ENCODE measurements around the gene DIS3L. TPM values are rescaled to one million over a fixed set of nuclear protein-coding genes. Genes with fewer than 3 reads are reported as not detected.
A peak's percentile ranks its signal among the peaks of the same experiment; 100 is the strongest.

Gene DIS3L
- total RNA-seq, 1 donor from 2014 or later = 18.6 TPM

DNA sequence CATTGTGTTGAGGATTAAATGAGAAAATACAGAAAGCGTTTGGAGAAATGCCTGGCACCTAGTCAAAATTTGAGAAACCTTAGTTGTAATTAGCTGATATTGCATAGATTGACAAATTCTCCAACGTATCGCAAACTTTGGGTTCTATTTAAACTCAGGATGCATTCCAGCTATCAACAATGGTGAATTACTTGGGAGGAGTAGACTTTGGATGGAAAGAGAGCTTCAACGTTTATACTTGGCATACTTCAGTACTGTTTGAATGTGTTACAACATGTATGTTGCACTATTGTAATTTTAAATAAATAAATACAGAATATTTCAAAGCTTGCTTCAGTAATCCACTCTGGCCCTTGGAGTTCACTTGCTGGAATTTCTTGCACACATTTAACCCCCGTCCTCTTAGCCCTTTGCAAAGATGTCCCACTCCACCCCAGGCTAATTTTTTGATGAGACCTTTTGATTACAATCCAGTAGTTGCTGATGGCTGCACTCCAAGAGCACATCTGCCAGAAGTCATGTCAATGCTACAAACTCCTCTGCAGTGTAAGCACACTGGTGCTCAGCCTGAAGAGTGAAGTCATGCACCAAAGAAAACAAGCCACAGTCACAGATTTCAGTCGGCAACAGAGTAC, 4.7 kb upstream of the DIS3L start:
- H3K9me3 Mint-ChIP-seq (ENCODE audit: low read depth) = no peaks in the 10 kb centered on the region
- H3K36me3 Mint-ChIP-seq (ENCODE audit: low read depth) = no peaks in the 10 kb centered on the region
- no peaks in the 10 kb centered on the region for H3K27me3 Mint-ChIP-seq (ENCODE audit: low read depth)
- H3K4me3 Mint-ChIP-seq (ENCODE audit: unreplicated experiment) = no peak overlapping the region
- H3K4me1 Mint-ChIP-seq (ENCODE audit: low read depth) = peaks cover 6% of the 10 kb centered on the region
- DNase-seq (ENCODE audit: low spot score) = no peak
- H3K27ac Mint-ChIP-seq (ENCODE audit: unreplicated experiment) = no peak overlapping the region
- TF ChIP-seq, protein P1, sequence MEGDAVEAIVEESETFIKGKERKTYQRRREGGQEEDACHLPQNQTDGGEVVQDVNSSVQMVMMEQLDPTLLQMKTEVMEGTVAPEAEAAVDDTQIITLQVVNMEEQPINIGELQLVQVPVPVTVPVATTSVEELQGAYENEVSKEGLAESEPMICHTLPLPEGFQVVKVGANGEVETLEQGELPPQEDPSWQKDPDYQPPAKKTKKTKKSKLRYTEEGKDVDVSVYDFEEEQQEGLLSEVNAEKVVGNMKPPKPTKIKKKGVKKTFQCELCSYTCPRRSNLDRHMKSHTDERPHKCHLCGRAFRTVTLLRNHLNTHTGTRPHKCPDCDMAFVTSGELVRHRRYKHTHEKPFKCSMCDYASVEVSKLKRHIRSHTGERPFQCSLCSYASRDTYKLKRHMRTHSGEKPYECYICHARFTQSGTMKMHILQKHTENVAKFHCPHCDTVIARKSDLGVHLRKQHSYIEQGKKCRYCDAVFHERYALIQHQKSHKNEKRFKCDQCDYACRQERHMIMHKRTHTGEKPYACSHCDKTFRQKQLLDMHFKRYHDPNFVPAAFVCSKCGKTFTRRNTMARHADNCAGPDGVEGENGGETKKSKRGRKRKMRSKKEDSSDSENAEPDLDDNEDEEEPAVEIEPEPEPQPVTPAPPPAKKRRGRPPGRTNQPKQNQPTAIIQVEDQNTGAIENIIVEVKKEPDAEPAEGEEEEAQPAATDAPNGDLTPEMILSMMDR (IDR thresholded peaks at IDR 0.05) = no peak

DNA sequence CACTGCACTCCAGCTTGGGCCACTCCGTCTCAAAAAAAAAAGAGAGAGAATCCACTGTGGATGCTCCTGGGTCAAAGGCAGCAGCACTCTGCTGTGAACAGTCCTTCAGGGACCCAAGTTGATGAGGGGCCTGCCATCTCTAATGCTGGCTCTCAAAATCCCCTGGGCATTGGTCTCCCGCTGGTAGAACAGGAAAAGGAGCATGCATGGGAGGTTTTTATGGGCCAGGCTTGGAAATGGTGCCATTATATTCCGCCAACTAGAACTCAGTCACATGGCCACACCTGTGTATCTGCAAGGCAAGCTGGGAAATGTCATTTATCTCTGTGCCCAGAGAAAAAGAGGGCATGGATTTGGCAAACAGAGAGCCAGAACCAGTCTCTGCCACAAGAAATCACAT, 3.4 kb upstream of the DIS3L start:
- Mint-ChIP-seq H3K4me1 (ENCODE audit: low read depth) (peaks cover 17% of the 10 kb centered on the region), H3K36me3 (ENCODE audit: low read depth) (no peaks in the 10 kb centered on the region), H3K4me3 (ENCODE audit: unreplicated experiment) (no peak overlapping the region), H3K9me3 (ENCODE audit: low read depth) (no peaks in the 10 kb centered on the region), H3K27me3 (ENCODE audit: low read depth) (no peaks in the 10 kb centered on the region), H3K27ac (ENCODE audit: unreplicated experiment) (no peak overlapping the region)
- TF ChIP-seq, protein P1 (IDR thresholded peaks at IDR 0.05) = no peak
- DNase-seq (ENCODE audit: low spot score) = no peak

DNA sequence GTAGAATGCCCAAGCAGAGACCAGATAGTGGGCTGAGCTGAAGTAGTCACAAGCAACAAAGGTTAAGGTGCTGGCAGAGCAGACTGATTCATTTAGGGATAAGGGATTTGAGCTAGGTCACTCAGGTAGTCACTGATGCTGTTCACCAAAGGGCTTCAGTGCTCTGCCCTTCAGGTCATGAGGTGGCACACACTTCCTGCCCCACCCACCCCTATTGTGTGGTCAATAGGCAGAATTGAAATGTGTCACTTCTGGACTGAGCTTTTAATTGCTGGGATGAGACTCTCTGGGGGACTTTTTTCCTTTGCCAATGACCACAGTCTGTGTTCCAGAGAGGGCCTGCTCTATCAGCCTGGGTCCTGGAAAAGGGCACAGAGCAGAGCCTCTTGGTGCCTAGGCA, 2.9 kb upstream of the DIS3L start:
- Mint-ChIP-seq H3K4me1 (ENCODE audit: low read depth) (peaks cover 21% of the 10 kb centered on the region), H3K36me3 (ENCODE audit: low read depth) (no peaks in the 10 kb centered on the region), H3K27ac (ENCODE audit: unreplicated experiment) (no peak overlapping the region), H3K27me3 (ENCODE audit: low read depth) (no peaks in the 10 kb centered on the region), H3K9me3 (ENCODE audit: low read depth) (no peaks in the 10 kb centered on the region), H3K4me3 (ENCODE audit: unreplicated experiment) (no peak overlapping the region)
- no peak for DNase-seq (ENCODE audit: low spot score)
- TF ChIP-seq, protein P1 (IDR thresholded peaks at IDR 0.05) = no peak

DNA sequence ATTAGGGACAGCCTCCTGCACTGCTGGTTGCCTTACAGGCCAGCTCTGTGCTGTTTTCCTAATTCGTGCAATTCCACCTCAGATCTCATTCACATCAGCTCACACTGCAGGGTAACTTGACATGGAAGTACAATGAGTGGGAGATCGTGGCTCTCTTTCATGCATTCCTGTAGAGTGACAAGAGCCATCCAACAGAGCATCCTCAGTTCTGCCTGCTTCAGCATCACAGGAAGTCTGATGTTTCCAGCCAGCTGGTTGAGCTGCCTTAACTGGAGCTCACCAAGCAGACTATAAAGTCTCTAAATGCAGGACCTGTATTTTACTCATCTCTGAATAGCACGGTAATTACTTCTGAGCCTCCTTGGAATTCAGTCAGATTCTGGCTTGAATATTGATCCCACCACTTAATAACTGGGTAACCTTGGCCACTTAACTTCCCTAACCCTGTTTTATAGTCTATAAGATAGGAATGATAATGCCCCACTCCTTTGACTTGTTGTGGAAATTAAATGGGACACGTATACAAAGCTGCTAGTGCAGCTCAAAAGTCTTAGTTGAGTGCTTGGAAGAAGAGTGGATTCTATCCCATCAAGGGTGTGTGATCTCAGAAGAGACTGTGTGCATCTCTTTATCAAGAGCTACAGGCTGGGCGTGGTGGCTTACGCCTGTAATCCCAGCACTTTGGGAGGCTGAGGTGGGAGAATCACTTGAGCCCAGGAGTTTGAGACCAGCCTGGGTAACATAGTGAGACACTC, 1.4 kb upstream of the DIS3L start:
- H3K4me3 Mint-ChIP-seq (ENCODE audit: unreplicated experiment) = peak overlapping the region; percentile 37
- H3K27me3 Mint-ChIP-seq (ENCODE audit: low read depth) = no peaks in the 10 kb centered on the region
- TF ChIP-seq, protein P1 (IDR thresholded peaks at IDR 0.05) = no peak
- no peak for DNase-seq (ENCODE audit: low spot score)
- H3K9me3 Mint-ChIP-seq (ENCODE audit: low read depth) = no peaks in the 10 kb centered on the region
- H3K4me1 Mint-ChIP-seq (ENCODE audit: low read depth) = peaks cover 21% of the 10 kb centered on the region
- H3K27ac Mint-ChIP-seq (ENCODE audit: unreplicated experiment) = no peak overlapping the region
- no peaks in the 10 kb centered on the region for H3K36me3 Mint-ChIP-seq (ENCODE audit: low read depth)

DNA sequence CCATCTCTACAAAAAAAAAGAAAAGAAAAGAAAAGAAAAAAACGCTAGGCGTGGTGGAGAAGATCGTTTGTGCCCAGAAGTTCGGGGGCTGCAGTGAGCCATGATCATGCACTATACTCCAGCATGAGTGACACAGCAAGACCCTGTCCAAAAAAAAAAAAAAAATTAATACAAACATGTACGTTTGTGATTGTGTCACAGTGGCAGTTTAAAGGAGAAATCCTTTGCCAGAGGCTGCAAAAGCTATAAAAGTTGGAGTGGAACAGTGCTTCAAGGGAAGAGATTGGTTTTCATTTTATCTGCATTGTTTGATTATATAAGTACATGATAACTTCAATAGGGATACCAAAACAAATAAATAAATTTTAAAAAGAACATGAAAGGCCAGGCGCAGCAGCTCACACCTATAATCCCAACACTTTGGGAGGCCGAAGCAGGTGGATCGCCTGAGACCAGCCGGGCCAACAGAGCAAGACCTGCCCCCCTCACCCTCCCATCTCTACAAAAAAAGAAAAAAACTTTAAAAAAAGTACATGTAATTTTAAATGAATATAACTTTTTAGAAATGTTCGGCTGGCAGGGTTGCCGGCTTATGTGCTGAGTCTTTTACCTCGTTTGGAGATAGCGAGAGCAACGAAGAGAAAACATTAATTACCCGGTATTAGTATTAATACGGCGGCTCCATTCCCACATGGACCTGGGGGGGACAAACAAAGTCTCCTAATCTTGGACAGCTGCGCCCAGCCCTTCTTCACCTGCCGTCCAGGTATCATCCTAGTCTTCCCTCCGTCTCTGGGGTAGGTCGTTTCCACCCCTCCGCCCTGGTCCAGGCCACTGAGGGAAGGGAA, 573 bp upstream of the DIS3L start:
- H3K27me3 Mint-ChIP-seq (ENCODE audit: low read depth) = no peaks in the 10 kb centered on the region
- no peak for DNase-seq (ENCODE audit: low spot score)
- no peaks in the 10 kb centered on the region for H3K36me3 Mint-ChIP-seq (ENCODE audit: low read depth)
- peaks cover 21% of the 10 kb centered on the region for H3K4me1 Mint-ChIP-seq (ENCODE audit: low read depth)
- H3K27ac Mint-ChIP-seq (ENCODE audit: unreplicated experiment) = peak overlapping the region; percentile 51
- no peaks in the 10 kb centered on the region for H3K9me3 Mint-ChIP-seq (ENCODE audit: low read depth)
- peak overlapping the region; percentile 71 for H3K4me3 Mint-ChIP-seq (ENCODE audit: unreplicated experiment)
- TF ChIP-seq, protein P1 (IDR thresholded peaks at IDR 0.05) = no peak
